ENCODE measurements around the gene KDM5B.

Gene KDM5B

DNA sequence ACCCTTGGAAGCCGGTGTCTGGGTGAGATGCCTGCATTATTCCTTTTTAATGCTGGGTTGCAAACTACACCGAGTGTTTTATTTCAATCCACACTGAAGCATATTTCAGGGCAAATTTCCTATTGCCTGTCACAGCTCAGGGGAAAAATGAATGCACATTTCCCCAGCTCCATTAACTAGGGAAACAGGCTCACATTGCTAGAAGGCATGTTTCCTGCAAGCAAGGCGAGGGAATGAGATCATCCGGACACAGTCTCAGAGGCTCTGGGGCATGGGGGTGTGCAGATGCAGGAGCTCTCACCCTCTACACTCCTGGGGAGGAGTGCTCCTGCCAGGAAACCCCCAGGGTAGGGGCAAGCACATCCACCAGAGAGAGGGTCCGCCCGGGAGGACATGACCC lies 122.6 kb downstream of the KDM5B start:
- ChIA-PET CTCF (no interaction called here), POLR2A (no interaction called here)
- DNase-seq (ENCODE audit: extremely low spot score) = no peak
- TF ChIP-seq ARNT (IDR thresholded peaks at IDR 0.05) (no peak), CTBP1 (IDR thresholded peaks at IDR 0.05; ENCODE audit: borderline replicate concordance) (no peak), FOXA1 (IDR thresholded peaks at IDR 0.05) (no peak), LEF1 (IDR thresholded peaks at IDR 0.05; ENCODE audit: borderline replicate concordance) (no peak), HDGF (IDR thresholded peaks at IDR 0.05; ENCODE audit: borderline replicate concordance) (no peak), FOXM1 (IDR thresholded peaks at IDR 0.05; ENCODE audit: borderline replicate concordance) (no peak), ZNF384 (IDR thresholded peaks at IDR 0.05) (no peak), SUZ12 (IDR thresholded peaks at IDR 0.05) (no peak), PKNOX1 (IDR thresholded peaks at IDR 0.05) (no peak), BHLHE40 (IDR thresholded peaks at IDR 0.05; ENCODE audit: borderline replicate concordance) (no peak), ELF4 (IDR thresholded peaks at IDR 0.05) (no peak), FOXK2 (IDR thresholded peaks at IDR 0.05) (no peak), NFRKB (IDR thresholded peaks at IDR 0.05) (no peak), SP1 (IDR thresholded peaks at IDR 0.05) (no peak), L3MBTL2 (conservative IDR thresholded peaks at IDR 0.05) (no peak), TARDBP (IDR thresholded peaks at IDR 0.05) (no peak)

DNA sequence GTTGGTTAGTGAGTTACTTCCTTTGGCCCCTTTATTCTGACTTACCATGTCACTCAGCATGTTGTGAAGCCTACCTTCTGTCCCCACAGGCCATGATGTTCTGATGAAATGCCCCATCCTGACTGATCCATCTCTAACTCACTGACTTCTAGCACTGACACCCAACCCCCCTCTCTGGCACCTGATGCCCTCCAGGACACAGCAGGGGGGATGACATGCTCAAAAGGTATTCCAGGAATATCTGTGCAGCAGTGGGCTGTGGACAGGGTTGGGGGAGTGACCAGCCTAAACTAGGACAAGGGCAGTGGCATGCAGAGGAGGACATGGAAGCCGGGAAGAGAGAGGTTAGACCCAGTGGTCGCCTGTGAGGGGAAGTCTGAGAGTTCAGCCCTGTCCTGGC lies 123.5 kb downstream of the KDM5B start:
- no peak for TF ChIP-seq ZNF384 (IDR thresholded peaks at IDR 0.05)
- TF ChIP-seq ARNT (IDR thresholded peaks at IDR 0.05) = no peak
- POLR2A ChIA-PET = no interaction called here
- DNase-seq (ENCODE audit: extremely low spot score) = no peak
- CTCF ChIA-PET = no interaction called here

GRCh38 chr1:202683029-202683428 lies 125.2 kb downstream of the KDM5B start:
- ChIA-PET CTCF (no interaction called here), POLR2A (no interaction called here)
- no peak for TF ChIP-seq FOXA1 (IDR thresholded peaks at IDR 0.05)
- TF ChIP-seq PKNOX1 (IDR thresholded peaks at IDR 0.05) = no peak
- TF ChIP-seq ELF4 (IDR thresholded peaks at IDR 0.05) = no peak
- TF ChIP-seq NFRKB (IDR thresholded peaks at IDR 0.05) = no peak
- no peak for TF ChIP-seq CTBP1 (IDR thresholded peaks at IDR 0.05; ENCODE audit: borderline replicate concordance)
- no peak for TF ChIP-seq ARNT (IDR thresholded peaks at IDR 0.05)
- TF ChIP-seq SUZ12 (IDR thresholded peaks at IDR 0.05) = no peak
- no peak for TF ChIP-seq FOXM1 (IDR thresholded peaks at IDR 0.05; ENCODE audit: borderline replicate concordance)
- no peak for TF ChIP-seq FOXK2 (IDR thresholded peaks at IDR 0.05)
- no peak for TF ChIP-seq SP1 (IDR thresholded peaks at IDR 0.05)
- no peak for DNase-seq (ENCODE audit: extremely low spot score)

- POLR2A ChIA-PET = no interaction called here
- CTCF ChIA-PET = interaction anchor here (1.0 kb wide), 1 partner anchor 37 kb away, joined by 3 read pairs; no protein-coding TSS in a partner anchor
- no peak for DNase-seq (ENCODE audit: extremely low spot score)
- TF ChIP-seq SP1 (IDR thresholded peaks at IDR 0.05) (no peak), L3MBTL2 (conservative IDR thresholded peaks at IDR 0.05) (no peak), ELF4 (IDR thresholded peaks at IDR 0.05) (no peak), TARDBP (IDR thresholded peaks at IDR 0.05) (no peak), LEF1 (IDR thresholded peaks at IDR 0.05; ENCODE audit: borderline replicate concordance) (no peak), FOXK2 (IDR thresholded peaks at IDR 0.05) (no peak), BHLHE40 (IDR thresholded peaks at IDR 0.05; ENCODE audit: borderline replicate concordance) (no peak), ARNT (IDR thresholded peaks at IDR 0.05) (no peak), FOXM1 (IDR thresholded peaks at IDR 0.05; ENCODE audit: borderline replicate concordance) (no peak)
These were observed 125.7 kb downstream of the KDM5B start for GRCh38 chr1:202682477-202682876.

DNA sequence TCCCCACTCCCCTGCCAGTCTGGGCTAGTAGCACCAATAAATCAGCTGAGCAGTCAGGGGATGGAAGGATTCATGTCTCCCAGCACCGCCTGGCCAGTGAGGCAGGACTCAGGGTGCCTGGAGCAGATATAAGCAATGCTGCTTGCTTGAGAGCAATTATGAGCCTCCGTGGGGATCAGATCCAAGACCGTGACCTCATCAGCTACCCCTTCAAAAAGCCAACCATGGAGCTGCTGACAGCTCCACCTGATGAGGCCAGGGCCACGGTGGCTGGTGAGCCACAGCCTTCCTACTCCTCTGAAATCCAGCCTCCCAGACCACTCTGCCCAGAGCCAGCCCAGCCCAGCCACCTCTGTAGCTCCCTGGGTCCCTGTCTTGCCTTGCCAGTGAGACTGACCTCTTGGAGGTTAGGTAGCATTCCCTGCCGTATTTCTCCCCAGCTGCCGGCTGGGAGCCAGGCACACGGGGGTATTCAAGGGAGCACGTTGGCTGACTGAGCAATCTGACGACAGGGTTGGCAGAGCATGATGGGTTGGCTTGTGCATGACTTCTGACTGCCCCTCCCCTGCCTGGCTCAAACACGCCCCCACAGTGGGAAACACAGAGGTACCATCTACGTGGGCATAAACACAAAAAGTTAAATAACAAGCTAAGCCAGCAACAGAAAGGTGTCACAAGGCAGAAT lies 126.3 kb downstream of the KDM5B start:
- ChIA-PET POLR2A (no interaction called here), CTCF (interaction anchor here (1.0 kb wide), 1 partner anchor 38 kb away, joined by 3 read pairs; no protein-coding TSS in a partner anchor)
- TF ChIP-seq FOXK2 (IDR thresholded peaks at IDR 0.05) (no peak), FOXA1 (IDR thresholded peaks at IDR 0.05) (no peak), SP1 (IDR thresholded peaks at IDR 0.05) (no peak), NFRKB (IDR thresholded peaks at IDR 0.05) (no peak), CTBP1 (IDR thresholded peaks at IDR 0.05; ENCODE audit: borderline replicate concordance) (no peak), TARDBP (IDR thresholded peaks at IDR 0.05) (no peak)
- DNase-seq (ENCODE audit: extremely low spot score) = no peak

DNA sequence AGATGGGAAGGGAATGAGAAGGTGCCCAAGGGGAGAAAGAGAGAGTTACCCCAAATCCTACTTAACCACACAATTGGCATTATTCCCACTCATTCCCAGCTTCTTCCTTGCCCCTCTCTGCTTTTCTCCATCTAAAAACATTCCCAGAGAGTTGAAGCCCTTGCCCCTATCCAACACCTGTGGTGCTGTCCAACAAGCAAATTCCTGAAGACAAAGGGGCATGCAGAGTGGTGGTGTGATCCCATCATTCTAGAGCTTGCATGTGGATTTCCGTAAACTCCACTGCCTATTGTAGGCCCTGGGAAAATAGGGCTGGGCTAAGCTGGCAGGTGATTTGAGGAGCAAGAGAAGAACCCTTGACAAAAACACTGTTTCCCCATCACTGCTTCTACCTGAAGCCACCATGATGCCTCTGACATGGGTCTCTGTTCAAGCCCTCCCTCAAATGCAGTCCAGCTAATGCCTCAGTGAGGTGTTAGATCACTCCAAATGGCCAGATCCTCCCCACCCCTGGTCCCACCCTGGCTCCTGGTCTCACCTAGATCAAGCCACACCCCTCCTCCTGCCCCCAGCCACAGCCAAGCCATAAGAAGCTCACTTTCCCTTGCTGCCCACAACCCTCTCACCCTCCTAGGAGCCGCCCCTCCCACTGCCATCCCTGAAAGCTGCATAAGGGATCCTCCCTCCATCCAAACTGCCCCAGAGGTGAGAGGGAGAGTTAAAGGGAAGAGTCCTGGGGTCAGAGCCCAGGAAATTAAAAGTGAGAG lies 127.5 kb downstream of the KDM5B start:
- CTCF ChIA-PET = no interaction called here
- no peak for DNase-seq (ENCODE audit: extremely low spot score)
- POLR2A ChIA-PET = no interaction called here
- TF ChIP-seq PKNOX1 (IDR thresholded peaks at IDR 0.05) (no peak), LEF1 (IDR thresholded peaks at IDR 0.05; ENCODE audit: borderline replicate concordance) (no peak), FOXK2 (IDR thresholded peaks at IDR 0.05) (no peak), TARDBP (IDR thresholded peaks at IDR 0.05) (no peak), FOXA1 (IDR thresholded peaks at IDR 0.05) (no peak), NFRKB (IDR thresholded peaks at IDR 0.05) (no peak), ARNT (IDR thresholded peaks at IDR 0.05) (no peak), BHLHE40 (IDR thresholded peaks at IDR 0.05; ENCODE audit: borderline replicate concordance) (no peak), SUZ12 (IDR thresholded peaks at IDR 0.05) (no peak), FOXM1 (IDR thresholded peaks at IDR 0.05; ENCODE audit: borderline replicate concordance) (no peak), L3MBTL2 (conservative IDR thresholded peaks at IDR 0.05) (no peak), HDGF (IDR thresholded peaks at IDR 0.05; ENCODE audit: borderline replicate concordance) (no peak), ZNF384 (IDR thresholded peaks at IDR 0.05) (no peak), ELF4 (IDR thresholded peaks at IDR 0.05) (no peak), SP1 (IDR thresholded peaks at IDR 0.05) (no peak), CTBP1 (IDR thresholded peaks at IDR 0.05; ENCODE audit: borderline replicate concordance) (no peak)

Data from HEK293T (cell line).